GM21447 (cell line): Measurements from ENCODE around the gene CERCAM.

Experiments used
- ATAC-seq: cut with Tn5 transposase; IDR thresholded peaks from one replicate; pipeline ENCODE4 v1.9.1; 2021; ENCODE audit not compliant: unreplicated experiment

The CERCAM gene, protein sequence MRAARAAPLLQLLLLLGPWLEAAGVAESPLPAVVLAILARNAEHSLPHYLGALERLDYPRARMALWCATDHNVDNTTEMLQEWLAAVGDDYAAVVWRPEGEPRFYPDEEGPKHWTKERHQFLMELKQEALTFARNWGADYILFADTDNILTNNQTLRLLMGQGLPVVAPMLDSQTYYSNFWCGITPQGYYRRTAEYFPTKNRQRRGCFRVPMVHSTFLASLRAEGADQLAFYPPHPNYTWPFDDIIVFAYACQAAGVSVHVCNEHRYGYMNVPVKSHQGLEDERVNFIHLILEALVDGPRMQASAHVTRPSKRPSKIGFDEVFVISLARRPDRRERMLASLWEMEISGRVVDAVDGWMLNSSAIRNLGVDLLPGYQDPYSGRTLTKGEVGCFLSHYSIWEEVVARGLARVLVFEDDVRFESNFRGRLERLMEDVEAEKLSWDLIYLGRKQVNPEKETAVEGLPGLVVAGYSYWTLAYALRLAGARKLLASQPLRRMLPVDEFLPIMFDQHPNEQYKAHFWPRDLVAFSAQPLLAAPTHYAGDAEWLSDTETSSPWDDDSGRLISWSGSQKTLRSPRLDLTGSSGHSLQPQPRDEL

GRCh38 chr9:128420651-128421481 lies at the start of gene CERCAM:
TSS of gene CERCAM (plus strand) at chr9:128420857. CDS start at chr9:128420878, 21 bp downstream.
- ATAC-seq, result peak; percentile 73

GRCh38 chr9:128371630-128372117 lies 49.0 kb upstream of the CERCAM start:
- ATAC-seq, result no peak

DNA sequence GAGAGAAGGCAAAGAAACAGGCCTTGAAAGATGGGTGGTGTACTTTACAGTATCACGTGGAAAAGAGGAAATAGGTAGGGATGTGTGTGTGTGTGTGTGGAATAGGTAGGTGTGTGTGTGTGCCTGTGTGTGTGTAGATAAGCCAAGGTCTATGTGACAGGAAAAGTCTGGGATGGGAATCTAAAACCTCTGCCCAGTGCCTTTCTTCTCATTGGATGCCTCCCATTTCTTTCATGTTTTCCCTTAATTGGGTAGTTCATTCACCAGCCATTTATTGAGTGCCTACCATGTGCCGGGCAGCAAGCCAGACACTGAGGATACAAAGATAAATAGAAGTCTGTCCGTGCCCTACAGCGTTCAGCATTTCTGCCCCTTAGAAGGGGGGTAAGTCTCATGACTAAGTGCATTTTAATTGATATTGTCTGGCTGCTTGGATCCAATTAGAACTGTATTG lies 48.4 kb upstream of the CERCAM start:
- no peak for ATAC-seq

DNA sequence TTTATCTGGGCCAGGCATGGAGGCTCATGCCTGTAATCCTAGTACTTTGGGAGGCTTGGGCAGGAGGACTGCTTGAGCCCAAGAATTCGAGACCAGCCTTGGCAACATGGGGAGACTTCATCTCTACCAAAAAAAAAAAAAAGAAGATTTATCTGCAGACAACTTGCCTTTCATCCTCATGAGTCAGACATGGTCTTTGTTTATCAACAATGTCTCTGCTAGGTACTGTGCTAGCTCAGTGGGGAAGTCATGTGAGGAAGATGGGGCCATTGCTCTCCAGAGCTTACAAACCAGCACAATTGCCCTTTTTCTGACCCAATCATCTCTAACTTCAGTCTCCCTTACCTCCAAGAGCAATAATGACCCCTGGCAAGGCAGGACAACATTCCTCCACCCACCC lies 47.9 kb upstream of the CERCAM start:
- no peak for ATAC-seq

GRCh38 chr9:128374221-128374675 lies 46.4 kb upstream of the CERCAM start:
- no peak for ATAC-seq

- no peak for ATAC-seq
These were observed 44.8 kb upstream of the CERCAM start for GRCh38 chr9:128375865-128376264.

DNA sequence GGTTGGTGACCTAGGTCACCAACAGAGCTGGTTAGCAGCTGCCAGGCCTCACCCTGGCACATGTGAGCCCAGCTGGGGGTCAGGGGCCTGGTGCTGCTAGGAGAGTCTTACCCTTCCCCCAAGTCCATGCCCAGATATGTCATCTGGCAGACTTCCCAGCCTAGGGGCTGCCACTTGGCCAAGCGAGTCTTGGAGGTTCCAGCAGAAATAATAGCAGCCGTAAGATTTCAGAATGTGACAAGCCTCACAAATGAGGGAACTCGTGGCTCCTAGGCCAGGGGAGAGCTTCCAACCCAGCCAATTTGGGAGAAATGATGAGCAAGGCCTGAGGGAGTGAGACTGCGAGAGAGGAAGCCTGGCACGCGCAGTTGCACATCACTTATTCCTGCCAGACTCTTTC lies 38.4 kb upstream of the CERCAM start:
- no peak for ATAC-seq

- ATAC-seq, result no peak
These were observed 37.5 kb upstream of the CERCAM start for GRCh38 chr9:128383007-128383753.

GRCh38 chr9:128383791-128384190 lies 36.9 kb upstream of the CERCAM start:
- ATAC-seq, result no peak

- no peak for ATAC-seq
These were observed 35.7 kb upstream of the CERCAM start for GRCh38 chr9:128384801-128385495.

DNA sequence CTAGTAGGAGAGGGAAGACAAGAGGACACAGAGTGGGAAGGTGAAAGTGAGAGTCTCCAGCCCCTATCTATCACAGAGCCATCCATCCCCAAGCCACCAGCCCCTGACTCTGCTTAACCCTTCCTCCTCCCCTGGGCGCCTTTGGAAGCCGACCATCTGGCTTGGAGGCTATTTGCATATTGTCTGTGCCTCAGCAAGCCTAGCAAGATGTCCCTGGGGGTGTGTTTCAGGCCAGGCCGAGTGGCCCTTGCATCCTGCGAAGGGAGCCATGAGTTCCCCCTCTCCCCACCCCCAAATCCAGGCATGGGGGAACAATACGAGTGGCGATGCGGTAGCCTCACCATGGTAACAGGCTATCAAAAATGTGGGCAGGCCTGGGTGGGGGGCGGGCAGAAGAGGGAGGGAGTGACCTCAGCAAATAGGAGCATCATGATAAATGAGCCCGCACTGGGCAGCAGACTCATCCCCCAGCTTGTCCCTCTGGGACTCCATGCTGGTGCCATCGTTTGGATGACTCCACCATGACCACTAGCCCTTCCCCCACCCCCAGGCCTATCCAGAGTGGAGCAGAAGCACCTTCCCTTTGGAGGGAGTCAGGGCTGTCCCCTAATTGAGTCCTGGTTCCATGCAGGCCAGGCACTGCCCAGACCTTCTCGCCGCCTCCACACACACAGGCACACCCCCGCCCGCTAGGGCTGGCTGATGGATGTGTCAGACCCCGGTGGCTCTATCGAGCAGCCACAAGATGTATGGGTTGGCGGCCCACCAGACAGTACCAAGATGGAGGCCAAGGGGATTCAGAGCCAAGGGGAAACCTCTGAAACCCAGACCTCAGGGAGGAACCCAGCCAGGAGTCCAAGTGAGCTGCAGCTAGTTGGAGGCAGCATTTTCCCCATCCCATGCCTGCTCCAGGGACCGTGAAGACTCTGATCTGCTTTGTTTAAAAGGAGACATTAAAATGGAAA lies 34.9 kb upstream of the CERCAM start:
- ATAC-seq, result no peak

DNA sequence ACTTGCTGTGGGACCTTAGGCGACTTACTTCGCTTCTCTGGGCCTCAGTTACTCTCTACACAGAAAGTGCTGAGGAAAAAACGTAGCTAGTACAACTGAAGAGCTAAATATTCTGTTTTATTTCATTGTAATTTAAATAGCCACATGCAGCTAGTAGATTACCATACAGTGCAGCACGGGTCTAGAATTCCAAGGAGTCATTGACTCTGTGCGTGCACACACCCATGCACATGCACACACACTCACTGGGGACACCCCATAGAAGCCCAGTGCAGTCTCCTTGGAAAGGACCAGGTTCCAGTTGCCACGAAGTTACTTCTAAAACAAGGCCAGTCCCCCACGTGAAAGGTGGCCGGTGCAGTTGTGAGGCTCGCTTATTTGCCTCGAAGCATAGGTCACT lies 32.5 kb upstream of the CERCAM start:
- ATAC-seq, result no peak

DNA sequence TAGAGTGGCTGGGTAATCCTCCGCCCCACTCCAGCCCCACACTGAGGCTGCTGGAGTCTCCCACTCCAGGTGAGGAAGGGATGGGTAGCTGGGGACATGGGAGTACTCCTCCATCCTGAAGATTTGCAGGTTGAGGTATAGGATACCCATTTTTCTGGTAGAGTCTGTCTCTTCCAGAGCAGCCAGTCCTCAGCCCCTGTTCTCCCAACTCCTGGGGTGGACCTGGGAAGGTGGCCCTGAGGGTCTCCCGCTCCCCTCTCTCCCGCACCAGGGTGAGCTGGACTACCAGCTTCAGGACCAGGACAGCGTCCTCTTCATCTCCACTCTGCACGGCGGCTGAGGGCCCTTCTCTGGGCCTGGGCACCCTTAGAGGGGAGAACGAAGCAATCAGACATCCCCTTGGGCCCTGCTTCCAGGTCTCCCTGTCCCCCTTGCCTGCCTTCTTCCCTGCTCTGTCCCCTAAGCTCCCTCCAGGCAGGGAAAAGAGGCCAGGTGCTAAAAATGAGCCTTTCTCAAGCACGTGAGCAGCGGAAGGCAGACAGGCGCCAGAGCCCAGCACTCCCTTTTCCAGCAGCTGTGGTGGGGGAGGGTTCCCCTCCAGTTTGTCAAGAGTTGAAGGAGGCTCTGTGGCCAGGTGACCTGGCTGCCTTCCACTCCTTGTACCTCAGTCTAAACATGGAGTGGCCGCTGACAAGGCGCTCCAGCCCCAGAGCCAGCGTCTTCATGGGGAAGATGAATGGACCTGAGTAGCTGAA lies 31.1 kb upstream of the CERCAM start:
- ATAC-seq, result no peak

GRCh38 chr9:128390150-128390812 lies 30.4 kb upstream of the CERCAM start:
- ATAC-seq, result no peak

GRCh38 chr9:128390813-128391711 lies 29.6 kb upstream of the CERCAM start:
- no peak for ATAC-seq

DNA sequence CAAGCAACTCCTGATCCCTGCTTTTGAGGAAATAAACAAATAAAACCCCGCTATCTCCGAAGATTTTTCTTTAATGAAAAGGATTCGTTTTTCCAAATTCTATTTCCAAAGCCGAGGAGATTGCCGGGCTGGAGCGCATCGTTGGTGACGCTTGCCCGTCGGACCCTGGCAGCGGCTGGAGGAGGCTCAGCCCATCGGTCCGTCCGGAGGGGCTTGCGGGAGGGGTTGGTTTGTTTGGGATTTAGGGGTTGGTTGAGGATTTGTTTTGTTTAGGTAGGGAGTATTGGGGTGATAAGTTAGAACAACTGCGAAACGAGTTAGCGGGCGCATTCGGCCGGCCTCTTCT lies 28.7 kb upstream of the CERCAM start:
- no peak for ATAC-seq
